HG03097 (cell line): ENCODE measurements around the gene ZBTB43.
"Not testable (repeated sequence)": the region's sequence is repeated elsewhere in the genome, so short reads cannot be mapped to it uniquely, and the experiment has no call there.

Experiments
- ATAC-seq: cut with Tn5 transposase; IDR thresholded peaks from one replicate; pipeline ENCODE4 v1.9.1; 2021; ENCODE audit not compliant: unreplicated experiment, low FRiP score

ZBTB43 gene, protein sequence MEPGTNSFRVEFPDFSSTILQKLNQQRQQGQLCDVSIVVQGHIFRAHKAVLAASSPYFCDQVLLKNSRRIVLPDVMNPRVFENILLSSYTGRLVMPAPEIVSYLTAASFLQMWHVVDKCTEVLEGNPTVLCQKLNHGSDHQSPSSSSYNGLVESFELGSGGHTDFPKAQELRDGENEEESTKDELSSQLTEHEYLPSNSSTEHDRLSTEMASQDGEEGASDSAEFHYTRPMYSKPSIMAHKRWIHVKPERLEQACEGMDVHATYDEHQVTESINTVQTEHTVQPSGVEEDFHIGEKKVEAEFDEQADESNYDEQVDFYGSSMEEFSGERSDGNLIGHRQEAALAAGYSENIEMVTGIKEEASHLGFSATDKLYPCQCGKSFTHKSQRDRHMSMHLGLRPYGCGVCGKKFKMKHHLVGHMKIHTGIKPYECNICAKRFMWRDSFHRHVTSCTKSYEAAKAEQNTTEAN

GRCh38 chr9:126804696-126805553 lies at the start of gene ZBTB43:
TSS of gene ZBTB43 (plus strand) at chr9:126805040. CDS start at chr9:126832510, 27,470 bp downstream.
- peak; percentile 77 for ATAC-seq

- ATAC-seq: no peak
These were observed 49.4 kb upstream of the ZBTB43 start for GRCh38 chr9:126755317-126755875.

DNA sequence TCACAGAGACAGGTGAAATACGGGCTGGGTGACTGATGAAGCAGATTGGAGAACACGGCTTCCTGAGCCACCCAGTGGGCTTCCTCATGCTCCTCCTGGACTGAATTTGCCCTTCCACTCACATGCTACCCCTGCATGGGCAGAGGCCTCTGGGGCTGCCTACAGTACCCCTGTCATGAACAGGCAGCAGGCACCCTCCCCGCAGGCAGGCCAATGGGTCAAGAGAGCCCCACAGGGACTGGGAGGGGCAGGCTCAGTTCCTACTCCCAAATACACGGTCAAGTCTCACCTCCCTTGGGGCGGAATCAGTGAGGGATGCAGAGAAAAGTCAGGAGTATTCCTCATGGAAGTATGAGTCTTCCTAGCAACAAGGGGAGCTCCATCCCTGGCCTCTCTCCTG lies 48.6 kb upstream of the ZBTB43 start:
- no peak for ATAC-seq

DNA sequence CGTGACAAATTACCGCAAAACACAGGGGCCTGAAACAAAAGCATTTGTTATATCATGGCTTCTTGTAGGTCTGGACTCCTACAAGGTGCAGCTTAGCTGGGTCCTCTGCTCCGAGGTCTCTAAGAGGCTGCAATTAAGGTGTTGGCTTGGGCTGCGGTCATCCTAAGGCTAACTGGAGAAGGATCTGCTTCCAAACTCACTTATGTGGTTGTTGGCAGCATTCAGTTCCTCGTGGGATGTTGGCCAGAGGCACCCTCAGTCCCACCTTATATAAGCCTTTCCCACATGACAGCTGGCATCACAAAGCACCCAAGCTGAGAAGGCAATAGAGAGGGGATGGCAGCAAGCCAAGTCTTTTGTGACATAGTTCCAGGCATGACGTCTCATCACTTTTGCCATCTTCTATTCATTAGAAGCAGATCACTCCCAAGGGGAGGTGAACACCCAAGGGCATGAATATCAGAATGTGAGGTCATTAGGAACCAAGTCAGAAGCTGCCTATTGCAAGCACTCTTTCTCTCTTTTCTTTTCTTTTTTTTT lies 47.9 kb upstream of the ZBTB43 start:
- no peak for ATAC-seq

- no peak for ATAC-seq
These were observed 45.8 kb upstream of the ZBTB43 start for GRCh38 chr9:126758916-126759585.

DNA sequence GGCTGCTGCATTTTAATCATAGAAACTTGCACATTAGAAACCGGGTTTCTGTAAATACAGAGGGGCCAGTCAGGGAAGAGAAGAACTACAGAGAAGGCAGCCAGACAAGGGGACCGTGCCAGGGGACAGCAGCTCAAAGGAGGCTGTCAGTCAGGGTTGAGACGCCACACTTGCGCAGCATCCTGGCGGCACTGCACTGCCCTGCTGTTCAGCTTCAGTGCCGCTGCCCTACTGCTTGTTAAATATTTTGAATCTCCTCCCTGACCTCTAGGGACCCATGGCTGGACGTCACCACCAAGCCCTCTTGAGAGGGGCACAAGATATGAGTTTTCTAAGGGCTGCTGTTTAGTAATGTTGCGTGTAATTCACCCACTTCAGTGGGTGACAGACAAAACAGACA lies 43.6 kb upstream of the ZBTB43 start:
- ATAC-seq: no peak

DNA sequence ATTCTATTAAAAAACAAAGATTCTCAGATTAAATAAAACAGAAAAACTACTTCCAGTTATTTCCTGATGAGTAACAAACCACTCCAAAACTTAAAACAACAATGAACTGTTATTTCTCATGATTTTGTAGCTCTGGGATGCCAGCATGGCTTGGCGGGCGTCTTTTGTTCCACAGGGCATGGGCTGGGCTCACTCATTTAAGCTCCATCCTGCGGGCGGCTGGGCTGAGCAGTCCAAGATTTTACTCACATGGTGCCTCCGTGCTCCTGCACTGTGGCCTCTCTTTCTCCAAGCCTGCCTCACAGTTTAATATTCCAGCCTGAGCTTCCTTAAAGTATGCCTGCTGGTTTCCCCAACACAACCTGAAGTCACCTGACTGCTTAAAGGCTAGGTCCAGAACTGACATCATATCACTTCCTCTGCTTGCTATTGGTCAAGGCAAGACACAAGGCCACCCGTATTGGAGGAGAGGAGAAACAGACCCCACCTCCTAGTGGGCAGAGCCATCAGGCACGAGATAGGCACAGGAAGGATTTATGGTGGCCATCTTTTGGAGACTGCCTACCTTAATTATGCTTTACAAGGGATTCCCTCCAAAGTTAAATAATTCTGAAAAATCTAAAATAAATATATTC lies 41.6 kb upstream of the ZBTB43 start:
- ATAC-seq: no peak

GRCh38 chr9:126773004-126773607 lies 31.7 kb upstream of the ZBTB43 start:
- no peak for ATAC-seq

DNA sequence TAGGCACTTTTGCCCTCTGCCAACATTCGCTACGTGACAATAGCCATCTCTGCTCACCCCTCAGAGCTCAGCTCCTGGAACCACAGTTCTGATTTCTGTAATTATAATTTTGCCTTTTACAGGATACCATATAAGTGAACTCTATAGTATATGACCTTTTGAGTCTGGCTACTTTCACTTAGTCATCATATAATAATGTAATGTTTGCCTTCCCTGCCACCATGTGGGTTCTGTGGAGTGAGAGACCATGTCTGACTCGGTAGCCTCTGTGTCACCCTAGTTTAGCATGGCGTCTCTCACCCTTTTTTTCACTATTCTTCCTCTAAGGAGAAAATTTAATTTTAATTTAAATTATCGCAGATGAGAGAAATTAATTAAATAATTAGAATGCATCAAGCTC lies 28.9 kb upstream of the ZBTB43 start:
- no peak for ATAC-seq

- no peak for ATAC-seq
These were observed 27.1 kb upstream of the ZBTB43 start for GRCh38 chr9:126777733-126778132.

DNA sequence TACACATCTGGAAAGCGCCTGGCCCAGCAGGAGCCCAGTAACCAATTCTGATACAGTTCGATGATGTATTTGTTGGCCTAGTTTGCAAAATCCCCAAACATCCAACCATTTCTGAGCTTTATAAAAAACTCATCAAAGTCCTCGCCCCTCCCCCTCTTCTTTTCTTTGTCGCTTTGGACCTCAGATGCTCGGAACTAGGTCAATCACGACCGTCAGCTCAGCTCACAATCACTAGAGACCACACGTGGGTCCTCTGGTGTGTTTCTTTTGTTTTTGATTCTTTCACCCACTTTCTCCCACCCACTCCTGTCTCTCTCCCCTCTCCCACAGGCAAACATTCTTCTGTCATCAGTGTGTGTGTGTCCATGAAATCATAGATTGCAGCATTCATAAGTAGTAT lies 26.7 kb upstream of the ZBTB43 start:
- no peak for ATAC-seq

DNA sequence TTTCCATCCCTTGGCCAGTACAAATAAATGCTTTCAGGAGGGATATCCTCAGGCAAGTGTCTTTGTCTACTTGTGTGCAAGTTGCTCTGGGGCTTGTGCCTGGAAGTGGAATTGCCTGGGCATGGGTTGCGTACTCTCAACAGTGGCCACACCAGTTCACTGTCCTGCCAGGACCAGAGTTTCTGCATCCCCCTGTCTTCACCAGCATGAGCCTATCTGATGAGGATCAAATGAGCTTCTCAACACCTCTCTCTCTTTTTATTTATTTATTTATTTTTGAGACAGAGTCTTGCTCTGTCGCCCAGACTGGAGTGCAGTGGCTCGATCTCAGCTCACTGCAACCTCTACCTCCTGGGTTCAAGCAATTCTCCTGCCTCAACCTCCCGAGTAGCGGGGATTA lies 26.1 kb upstream of the ZBTB43 start:
- ATAC-seq: not testable (repeated sequence)

DNA sequence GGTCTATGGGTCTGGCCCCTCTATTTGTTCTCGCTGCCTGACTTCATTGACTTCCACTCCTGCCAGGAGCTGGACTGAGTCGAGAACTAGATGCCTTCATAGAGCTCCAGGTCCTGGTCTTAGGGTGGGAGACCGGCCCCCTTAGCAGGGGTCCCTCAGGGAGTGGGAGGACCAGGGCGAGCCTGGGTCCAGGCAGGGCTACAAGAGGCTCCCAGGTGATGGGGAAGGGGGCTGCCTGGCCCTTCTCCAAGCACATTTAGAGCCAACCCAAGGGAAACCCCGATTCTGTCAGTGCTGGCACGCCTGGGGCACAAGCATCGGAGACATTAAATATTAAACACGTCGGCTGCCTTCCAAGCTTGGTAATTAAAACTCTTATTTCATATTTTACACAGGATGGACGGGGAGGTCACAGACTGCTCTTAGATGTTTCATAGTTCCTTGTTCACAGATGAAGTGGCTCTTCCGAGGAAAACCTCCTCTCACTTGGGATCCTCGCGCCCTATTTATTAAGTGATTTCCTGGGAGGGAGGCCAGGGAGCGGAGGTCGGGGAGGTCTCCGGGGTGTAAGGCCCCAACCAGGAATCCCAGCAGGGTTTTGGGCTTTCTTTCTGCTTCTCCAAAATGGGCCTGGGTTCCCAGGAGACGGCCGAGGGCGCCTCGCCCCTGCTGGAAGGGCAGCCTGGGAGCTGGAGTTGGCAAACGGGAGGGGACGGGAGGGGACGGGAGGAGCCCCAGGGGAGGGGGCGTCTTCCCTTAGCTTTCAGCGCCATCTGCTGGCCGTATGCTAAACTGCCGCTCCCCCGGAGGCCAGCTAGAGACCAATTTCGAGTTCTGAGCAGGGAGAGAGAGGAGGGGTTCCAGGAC lies 23.4 kb upstream of the ZBTB43 start:
- no peak for ATAC-seq

DNA sequence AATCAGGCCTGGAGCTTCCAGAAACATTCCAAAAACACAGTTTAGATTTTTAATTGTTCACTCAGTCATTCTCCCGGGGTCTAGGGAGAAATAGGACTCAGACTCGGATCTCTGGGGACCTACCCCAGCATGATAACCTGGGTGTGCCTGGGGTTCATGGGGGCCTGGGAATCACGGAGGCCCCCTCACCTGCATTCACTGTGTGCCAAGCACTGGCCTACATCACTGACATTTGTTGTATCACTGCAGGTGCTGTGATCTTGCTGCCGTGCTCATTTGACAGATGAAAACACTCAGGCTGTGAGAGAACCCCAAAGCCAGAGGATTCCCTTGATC lies 22.8 kb upstream of the ZBTB43 start:
- no peak for ATAC-seq

GRCh38 chr9:126783949-126784348 lies 20.9 kb upstream of the ZBTB43 start:
- ATAC-seq: no peak

- ATAC-seq: no peak
These were observed 20.4 kb upstream of the ZBTB43 start for GRCh38 chr9:126784401-126784800.

DNA sequence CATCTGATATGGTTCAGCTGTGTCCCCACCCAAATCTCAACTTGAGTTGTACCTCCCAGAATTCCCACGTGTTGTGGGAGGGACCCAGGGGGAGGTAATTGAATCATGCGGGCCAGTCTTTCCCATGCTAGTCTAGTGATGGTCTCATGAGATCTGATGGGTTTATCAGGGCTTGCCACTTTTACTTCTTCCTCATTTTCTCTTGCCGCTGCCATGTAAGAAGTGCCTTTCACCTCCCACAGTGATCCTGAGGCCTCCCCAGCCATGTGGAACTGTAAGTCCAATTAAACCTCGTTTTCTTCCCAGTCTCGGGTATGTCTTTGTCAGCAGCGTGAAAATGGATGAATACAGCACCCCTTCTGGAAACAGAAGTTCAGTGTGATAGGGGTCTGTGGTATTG lies 20.0 kb upstream of the ZBTB43 start:
- ATAC-seq: not testable (repeated sequence)

GRCh38 chr9:126788046-126788445 lies 16.8 kb upstream of the ZBTB43 start:
- no peak for ATAC-seq
